Activated CD4-positive, alpha-beta T cell treated with anti-CD3 and anti-CD28 coated beads for 48 hours (primary cell): Measurements from ENCODE around the gene PBX2.
"Not testable (repeated sequence)": the region's sequence is repeated elsewhere in the genome, so short reads cannot be mapped to it uniquely, and the experiment has no call there.

Experiments used
- DNase-seq: peaks from one replicate; pipeline ENCODE4 v3.0.0-alpha.2; 2020

PBX2 gene

GRCh38 chr6:32190054-32190851 is at the start of gene PBX2:
TSS of gene PBX2 (minus strand) at chr6:32190202. CDS start at chr6:32189915, 287 bp downstream.
- peak; percentile 85 for DNase-seq

- DNase-seq = no peak
These were observed 49.5 kb upstream of the PBX2 start for GRCh38 chr6:32239462-32239861.

- DNase-seq = no peak
These were observed 44.9 kb upstream of the PBX2 start for GRCh38 chr6:32234934-32235333.

DNA sequence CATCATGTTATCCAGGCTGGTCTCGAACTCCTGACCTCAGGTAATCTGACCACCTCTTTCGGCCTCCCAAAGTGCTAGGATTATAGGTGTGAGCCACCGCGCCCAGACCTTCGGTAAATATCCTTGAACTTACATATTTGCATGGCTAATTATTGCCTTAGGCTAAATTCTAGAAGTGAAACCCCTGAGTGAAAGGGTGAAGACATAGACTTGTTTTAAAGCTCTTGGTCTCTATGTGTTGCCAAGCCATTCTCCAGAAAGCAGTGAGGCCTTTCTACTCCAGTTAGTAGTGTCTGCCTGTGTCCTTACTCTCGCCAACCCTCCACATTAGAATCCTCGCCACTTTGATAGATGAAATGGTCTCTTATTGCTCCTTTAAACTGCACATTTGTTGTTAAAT is 36.4 kb upstream of the PBX2 start:
- DNase-seq = no peak

DNA sequence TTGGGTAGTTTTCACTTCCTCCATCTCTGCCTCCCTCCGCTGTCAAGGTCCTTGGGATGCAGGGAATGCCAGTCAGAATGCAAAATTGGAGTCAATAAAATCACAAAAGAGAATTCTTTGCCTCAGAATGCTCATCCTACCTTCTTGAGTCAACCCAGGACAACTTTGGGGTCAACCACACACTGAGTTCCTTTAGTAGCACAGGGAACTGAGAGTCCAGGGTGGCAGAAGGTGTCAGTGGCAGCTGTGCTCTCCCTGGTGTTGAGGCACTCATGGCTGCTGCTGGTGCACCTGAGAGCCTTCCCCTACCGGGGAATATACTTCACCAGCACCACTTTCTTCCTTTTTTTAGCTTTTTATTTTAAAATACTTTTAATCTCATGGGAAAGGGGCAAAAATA is 34.7 kb upstream of the PBX2 start:
- DNase-seq = no peak

DNA sequence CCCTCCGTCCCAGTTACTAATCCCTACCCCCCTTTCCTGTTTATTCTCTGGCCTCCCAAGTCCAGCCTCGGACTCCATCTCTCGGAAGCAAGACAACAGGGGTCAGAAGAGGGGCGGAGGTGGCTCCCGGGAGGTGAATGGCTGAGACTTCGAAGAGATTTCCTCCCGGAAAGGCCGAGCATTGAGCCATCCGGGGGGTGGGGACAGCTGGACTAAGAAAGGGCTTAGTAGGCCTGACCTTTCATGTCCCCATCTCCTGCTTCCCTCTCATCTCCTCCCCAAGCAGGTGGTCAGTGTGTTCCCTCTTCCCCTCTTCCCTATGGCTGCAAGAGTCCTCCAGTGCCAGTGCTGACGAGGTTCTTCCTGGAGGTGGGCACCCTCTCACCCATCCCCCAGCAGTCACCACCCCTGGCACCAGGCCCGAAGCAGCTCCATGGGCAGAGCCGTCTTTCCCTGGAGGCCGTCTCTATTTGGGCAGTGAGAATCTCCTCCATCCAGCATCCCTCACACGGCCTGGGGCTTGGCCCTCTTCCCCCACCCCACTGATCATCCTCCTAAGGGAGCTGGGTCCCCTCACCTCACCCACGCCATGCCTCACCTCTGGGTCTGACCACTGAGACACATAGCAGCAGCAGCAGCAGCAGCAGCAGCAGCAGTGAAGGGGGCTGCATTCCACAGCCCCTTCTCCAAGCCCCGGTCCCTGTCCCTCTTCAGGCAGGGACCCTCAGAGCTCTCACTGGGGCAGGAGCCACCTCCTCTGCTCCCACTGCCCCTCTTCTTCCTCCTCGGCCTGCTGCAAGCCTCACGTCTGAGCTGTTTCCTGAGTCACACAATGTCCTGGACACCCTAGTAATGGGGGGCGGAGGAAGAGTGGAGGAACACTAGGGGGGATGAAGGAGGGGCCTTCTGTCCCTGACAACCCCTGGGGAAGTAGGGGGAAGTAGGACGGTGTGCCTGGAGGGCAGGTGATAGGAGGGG is 33.5 kb upstream of the PBX2 start, which contains the start of gene NOTCH4:
TSS of gene NOTCH4 (minus strand) at position 810 of the 978 bp plus-strand sequence. CDS start at position 671, 139 bp downstream.
- no peak for DNase-seq

GRCh38 chr6:32222333-32223230 is 32.6 kb upstream of the PBX2 start:
- no peak for DNase-seq

GRCh38 chr6:32220021-32220420 is 30.0 kb upstream of the PBX2 start:
- no peak for DNase-seq

GRCh38 chr6:32218167-32218566 is 28.2 kb upstream of the PBX2 start:
- DNase-seq = no peak

DNA sequence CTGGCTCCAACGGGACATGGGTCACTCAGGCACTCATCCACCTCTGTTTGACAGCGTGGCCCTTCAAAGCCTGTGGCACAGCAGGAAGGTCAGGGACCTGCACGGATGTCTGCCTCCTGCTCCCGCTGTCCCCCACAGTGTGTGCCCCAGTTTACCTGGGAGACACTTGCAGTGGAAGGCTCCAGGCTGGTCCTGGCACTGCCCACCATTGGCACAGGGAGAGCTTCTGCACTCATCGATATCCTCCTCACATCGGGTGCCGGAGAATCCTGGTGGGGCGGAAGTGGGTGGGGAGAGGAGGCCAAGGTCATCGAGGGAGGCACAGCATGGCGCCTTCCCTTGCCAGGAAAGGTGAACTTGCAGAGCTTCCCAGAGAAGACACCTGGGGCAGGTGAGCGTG is 27.0 kb upstream of the PBX2 start:
- no peak for DNase-seq

DNA sequence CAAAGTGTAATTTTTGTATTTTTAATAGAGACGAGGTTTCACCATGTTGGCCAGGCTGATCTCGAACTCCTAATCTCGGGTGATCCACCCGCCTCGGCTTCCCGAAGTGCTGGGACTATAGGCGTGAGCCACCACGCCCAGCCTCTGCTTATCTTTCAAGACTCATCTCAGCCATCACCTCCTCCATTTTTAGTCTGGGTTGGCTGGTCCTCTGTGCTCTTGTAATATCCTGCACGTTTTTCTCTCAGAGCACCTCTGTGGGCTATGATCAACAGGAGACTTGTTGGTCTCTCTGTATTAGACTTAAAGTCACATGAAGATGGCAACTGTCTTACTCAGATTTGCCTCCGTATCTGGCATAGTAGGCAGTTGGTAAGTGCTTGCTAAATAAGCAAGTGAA is 26.3 kb upstream of the PBX2 start:
- no peak for DNase-seq

DNA sequence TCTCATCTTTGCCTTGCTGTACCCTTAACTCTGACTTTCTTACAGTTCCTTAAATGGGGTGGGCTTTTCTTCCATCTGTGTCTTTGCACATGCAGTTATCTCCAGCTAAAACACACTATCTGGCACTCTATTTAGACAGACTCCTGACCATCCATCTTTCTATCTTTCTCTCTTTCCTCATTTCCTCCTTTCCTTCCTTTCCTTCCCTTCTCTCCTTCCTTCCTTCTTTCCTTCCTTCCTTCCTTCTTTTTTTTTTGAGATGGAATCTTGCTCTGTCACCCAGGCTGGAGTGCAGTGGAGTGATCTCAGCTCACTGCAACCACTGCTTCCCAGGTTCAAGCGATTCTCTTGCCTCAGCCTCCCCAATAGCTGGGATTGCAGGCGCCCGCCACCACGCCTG is 25.6 kb upstream of the PBX2 start:
- no peak for DNase-seq

DNA sequence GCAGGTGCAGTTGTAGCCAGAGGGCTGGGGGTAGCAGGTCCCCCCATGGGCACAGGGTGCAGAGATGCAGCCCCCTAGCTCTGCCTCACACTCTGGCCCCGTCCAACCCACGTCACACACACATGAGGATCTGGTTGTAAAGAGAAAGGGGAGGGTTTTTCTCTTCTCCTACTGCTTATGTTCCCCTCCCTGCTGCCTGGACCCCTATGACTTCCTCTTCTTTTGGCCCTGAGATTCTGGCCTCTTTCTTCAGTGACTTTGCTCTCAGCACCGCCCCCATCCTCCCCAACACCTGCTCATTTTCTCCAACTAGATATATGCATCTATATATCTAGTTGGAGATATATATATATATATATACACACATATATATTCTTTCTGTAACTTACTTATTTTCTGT is 24.1 kb upstream of the PBX2 start:
- DNase-seq = no peak

DNA sequence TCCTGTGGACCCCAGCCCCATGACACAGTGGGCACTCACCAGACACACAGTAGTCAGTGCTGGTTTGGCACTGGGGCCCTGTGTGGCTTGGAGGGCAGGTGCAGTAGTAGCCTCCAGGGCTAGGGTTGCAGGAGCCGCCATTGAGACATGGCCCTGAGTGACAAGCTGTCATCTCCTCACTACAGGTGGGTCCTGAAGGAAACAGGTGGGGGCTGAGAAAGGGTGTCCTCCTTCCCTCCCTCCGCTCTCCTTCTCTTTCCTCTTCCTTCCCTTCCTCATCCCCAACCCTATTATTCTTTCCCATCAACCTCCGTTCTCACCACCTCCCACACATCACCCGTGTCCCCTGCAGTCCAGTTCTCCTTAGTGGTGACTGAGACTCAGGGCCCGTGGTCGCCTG is 23.6 kb upstream of the PBX2 start:
- no peak for DNase-seq

DNA sequence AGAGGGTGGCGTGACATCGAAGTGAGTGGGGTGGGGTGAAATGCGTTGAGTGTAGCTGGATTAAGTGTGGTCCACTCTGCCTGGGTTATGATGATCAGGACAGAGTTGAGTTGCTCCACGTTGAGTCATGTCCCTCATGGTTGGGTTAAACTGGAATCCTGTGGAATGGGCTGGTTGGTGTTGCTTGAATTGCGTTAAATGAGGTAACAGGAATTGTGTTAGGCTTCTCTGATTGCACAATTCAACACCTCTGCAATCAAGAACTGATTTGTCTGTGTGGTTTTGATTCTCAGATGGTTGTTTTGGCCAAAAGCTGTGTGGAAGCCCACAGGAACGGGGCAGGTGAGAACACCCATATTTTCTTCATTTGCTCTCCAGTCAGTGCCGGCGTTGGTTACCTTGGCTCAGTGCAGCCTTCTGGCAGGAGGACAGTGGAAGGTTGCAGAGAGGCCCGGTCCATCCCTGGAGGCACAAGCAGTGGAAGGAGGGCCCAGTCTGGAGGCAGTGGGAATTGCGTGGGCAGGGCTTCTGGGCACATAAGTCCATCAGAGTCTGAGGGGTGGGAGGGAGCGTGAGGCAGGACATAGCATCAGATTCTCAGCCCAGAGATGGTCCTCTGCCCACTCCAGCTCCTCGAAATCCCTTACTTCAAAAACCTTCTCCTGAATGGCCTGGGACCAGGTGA is 22.2 kb upstream of the PBX2 start:
- no peak for DNase-seq

DNA sequence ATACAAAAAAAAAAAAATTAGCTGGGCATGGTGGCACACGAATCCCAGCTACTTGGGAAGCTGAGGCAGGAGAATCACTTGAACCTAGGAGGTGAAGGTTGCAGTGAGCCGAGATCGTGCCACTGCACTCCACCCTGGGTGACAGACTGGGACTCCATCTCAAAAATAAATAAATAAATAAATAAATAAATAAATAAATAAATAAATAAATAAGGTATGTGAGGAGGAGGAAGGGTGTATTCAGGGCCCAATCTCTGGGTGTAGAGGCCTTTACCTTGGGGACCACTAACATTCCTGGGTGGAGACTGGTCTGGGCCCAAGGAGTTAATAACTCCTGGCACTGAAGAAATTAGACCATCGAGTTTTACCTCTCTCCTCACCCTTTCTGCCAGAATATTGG is 21.4 kb upstream of the PBX2 start:
- DNase-seq = not testable (repeated sequence)

DNA sequence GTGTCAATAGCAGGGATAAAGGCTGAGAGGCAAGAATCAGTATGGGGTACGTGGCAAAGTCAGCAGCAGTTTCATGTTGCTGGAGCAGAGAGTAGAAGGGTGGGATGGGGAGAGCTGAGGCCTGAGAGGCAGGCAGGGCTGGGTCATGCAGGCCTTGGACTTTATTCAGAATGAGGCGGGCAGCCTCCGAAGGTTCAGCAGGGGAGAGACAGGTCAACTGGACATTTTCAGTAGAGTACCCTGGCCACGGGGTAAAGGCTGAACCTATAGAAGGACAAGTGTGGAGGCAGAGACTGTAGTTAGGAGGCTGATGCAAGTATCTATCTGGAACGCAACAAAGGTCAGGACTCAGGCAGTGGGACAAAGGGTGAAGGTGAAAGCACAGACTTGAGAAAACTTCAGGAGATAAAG is 20.2 kb upstream of the PBX2 start:
- no peak for DNase-seq

DNA sequence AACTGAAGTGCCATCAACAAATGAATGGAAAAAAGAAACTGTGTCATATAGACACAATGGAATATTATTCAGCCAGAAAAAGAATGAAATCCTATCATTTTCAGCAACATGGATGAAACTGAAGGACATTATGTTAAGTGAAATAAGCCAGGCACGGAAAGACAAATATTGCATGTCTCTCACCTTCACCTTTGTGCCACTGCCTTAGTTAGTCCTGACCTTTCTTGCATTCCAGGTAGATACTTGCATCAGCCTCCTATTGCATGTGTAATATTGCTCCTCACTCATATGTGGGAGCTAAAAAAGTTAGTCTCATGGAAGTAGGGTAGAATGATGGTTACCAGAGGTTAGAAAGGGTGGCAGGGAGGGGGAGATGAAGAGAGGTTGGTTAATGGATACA is 19.0 kb upstream of the PBX2 start:
- DNase-seq = no peak

GRCh38 chr6:32204268-32204715 is 14.3 kb upstream of the PBX2 start:
- DNase-seq = no peak

DNA sequence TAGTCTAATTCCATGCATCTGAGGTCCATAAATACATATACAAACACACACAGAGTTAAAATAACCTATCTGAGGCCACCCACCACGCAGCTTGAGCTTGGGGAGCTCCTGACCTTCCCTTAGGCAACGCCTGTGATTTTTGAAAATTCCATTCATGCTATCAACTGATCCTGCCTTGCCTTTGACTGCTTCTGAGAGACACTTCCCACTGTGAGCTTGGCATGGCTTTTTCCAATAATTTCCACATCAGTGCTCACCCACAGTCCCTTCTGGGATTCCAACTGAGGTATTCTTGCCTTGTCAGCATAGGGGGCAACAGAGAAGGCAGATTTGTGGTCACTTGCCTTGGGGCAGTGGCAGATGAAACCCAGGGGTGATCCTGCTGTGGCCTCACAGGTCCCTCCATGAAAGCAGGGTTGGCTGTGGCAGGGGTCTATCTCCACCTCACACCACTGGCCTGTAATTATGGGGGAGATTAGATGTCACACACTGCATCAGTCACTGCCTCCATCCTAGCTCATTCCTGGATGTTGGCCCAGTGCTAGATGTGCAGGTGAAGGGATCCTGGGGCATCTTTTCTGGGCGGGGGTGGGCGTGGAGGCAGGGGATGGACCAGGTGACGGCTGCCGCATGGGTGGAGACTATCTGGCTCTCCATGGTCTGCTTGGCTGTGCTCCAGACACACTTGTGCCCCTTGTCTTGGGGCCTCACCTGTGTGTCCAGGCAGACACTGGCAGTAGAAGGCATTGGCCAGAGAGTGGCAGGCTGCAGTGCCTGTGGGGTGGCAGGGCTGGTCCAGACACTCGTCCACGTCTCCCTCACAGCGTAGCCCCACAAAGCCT is 13.6 kb upstream of the PBX2 start:
- DNase-seq = no peak

- no peak for DNase-seq
These were observed 12.2 kb upstream of the PBX2 start for GRCh38 chr6:32202186-32202585.
